ENCODE measurements around the gene MCM9. TPM values are rescaled to one million over a fixed set of nuclear protein-coding genes. Genes with fewer than 3 reads are reported as not detected.

The MCM9 gene
- total RNA-seq, 1 donor from 2014 or later, result 29.0 TPM

DNA sequence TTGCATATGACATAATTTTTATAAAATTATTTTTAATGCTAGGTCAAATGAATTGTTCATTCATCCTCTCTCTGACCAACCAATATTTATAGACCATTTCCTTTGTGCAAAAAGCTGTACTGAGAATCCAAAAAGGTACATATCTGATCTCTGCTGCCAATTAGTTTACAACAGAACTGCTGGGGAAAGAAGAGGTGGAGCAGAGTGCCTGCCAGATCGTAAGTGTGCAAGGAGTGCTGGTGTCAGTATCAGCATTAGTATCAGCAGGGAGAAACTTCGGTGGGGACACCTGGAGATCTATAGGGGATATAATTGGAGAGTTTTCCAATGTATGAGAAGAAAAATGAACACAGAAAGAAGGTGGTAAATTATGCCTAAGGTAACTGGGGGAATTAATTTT, 104.3 kb downstream of the MCM9 start:
- Histone ChIP-seq H3K27ac (no peak overlapping the region), H3F3A (ENCODE audit: low read depth) (no peaks in the 10 kb centered on the region), H3K4me1 (no peaks in the 10 kb centered on the region), H3K27me3 (no peaks in the 10 kb centered on the region), H3K9me3 (ENCODE audit: low read depth) (no peaks in the 10 kb centered on the region), H3K4me2 (no peak overlapping the region), H3K79me2 (ENCODE audit: low read depth) (no peaks in the 10 kb centered on the region), H3K36me3 (no peaks in the 10 kb centered on the region), H2AFZ (replicated peaks) (no peak overlapping the region), H4K20me1 (ENCODE audit: low read depth) (no peaks in the 10 kb centered on the region), H3K4me3 (no peak overlapping the region), H3K9ac (no peak overlapping the region)
- TF ChIP-seq, protein P1, sequence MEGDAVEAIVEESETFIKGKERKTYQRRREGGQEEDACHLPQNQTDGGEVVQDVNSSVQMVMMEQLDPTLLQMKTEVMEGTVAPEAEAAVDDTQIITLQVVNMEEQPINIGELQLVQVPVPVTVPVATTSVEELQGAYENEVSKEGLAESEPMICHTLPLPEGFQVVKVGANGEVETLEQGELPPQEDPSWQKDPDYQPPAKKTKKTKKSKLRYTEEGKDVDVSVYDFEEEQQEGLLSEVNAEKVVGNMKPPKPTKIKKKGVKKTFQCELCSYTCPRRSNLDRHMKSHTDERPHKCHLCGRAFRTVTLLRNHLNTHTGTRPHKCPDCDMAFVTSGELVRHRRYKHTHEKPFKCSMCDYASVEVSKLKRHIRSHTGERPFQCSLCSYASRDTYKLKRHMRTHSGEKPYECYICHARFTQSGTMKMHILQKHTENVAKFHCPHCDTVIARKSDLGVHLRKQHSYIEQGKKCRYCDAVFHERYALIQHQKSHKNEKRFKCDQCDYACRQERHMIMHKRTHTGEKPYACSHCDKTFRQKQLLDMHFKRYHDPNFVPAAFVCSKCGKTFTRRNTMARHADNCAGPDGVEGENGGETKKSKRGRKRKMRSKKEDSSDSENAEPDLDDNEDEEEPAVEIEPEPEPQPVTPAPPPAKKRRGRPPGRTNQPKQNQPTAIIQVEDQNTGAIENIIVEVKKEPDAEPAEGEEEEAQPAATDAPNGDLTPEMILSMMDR (IDR thresholded peaks at IDR 0.05), result no peak
- no peak for TF ChIP-seq EZH2 (IDR thresholded peaks at IDR 0.05)
- no peak for TF ChIP-seq EZH2phosphoT487 (IDR thresholded peaks at IDR 0.05)
- H3K27ac Mint-ChIP-seq, result no peak overlapping the region
- H3K36me3 Mint-ChIP-seq, result peaks cover 4% of the 10 kb centered on the region
- peaks cover 2% of the 10 kb centered on the region for H3K27me3 Mint-ChIP-seq (ENCODE audit: insufficient read depth, low read depth)
- H3K9me3 Mint-ChIP-seq, result peaks cover 4% of the 10 kb centered on the region
- no peak overlapping the region for H3K4me3 Mint-ChIP-seq
- H3K4me1 Mint-ChIP-seq, result no peaks in the 10 kb centered on the region
- DNase-seq (ENCODE audit: low spot score), result no peak

DNA sequence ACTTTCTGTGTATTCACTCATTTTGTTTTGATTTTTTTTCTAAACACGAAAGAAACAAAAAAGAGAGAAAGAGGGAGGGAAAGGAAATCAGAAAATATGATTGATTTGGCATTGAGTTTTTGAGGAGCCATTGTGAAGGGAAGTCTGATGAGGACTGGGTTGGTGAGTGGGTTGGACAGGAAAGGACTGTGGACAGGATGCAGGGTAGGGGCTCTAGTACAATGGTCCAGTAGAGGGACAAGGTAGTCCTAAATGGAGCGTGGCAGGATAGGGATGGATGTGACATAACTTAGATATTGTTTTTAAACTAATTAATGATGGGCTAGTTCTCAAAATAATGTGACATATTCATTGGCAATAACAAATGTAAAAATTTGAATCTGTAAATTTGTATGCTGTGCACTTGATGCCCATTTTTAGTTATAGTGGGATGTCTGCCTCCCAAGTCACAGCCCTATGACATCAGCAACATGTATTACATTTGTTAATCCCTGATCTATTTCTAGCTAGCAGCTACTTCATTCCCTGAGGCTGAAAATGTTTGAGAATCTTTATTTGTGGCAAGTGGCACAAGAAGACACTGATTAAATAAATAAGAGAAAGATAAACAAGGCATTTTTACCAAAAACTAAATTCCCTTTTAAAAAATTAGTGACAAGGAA, 105.0 kb downstream of the MCM9 start:
- no peaks in the 10 kb centered on the region for H3K4me1 ChIP-seq
- H4K20me1 ChIP-seq (ENCODE audit: low read depth), result no peaks in the 10 kb centered on the region
- no peaks in the 10 kb centered on the region for H3K79me2 ChIP-seq (ENCODE audit: low read depth)
- no peak overlapping the region for H3K27ac ChIP-seq
- no peaks in the 10 kb centered on the region for H3K27me3 ChIP-seq
- Mint-ChIP-seq H3K4me3 (no peak overlapping the region), H3K27ac (no peak overlapping the region), H3K27me3 (ENCODE audit: insufficient read depth, low read depth) (peaks cover 2% of the 10 kb centered on the region), H3K4me1 (no peaks in the 10 kb centered on the region), H3K36me3 (peaks cover 11% of the 10 kb centered on the region), H3K9me3 (no peaks in the 10 kb centered on the region)
- no peak overlapping the region for H3K4me3 ChIP-seq
- H3K9me3 ChIP-seq (ENCODE audit: low read depth), result no peaks in the 10 kb centered on the region
- H3K4me2 ChIP-seq, result no peak overlapping the region
- no peak overlapping the region for H2AFZ ChIP-seq (replicated peaks)
- no peaks in the 10 kb centered on the region for H3K36me3 ChIP-seq
- no peaks in the 10 kb centered on the region for H3F3A ChIP-seq (ENCODE audit: low read depth)
- no peak overlapping the region for H3K9ac ChIP-seq
- DNase-seq (ENCODE audit: low spot score), result no peak
- TF ChIP-seq, protein P1 (IDR thresholded peaks at IDR 0.05), result no peak
- no peak for TF ChIP-seq EZH2phosphoT487 (IDR thresholded peaks at IDR 0.05)
- no peak for TF ChIP-seq EZH2 (IDR thresholded peaks at IDR 0.05)

DNA sequence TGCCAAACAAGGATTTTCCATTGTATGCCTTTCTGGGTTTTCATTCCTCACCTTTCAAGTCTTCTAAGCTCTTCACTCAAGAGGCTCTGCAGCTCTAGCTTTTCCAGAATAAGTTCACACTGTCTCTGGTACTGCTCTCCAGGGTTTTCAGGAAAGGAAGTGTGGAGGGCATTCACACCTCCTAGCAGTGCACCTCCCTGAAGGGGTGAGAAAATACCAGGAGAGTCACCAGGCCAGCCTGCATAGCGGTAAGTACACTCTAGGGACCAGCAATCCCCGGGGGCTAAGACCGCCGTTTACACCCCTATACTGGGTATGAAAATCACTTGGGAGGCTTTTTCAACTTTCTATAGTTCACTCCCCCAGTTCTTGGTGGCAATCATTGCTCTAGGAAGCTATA, 108.9 kb downstream of the MCM9 start:
- Mint-ChIP-seq H3K27ac (no peak overlapping the region), H3K36me3 (peaks cover 26% of the 10 kb centered on the region)

More for the DNA sequence above, 108.9 kb downstream of the MCM9 start:
- H3K4me3 Mint-ChIP-seq, result no peak overlapping the region
- Histone ChIP-seq H3K27ac (no peak overlapping the region), H3K4me2 (no peak overlapping the region), H3F3A (ENCODE audit: low read depth) (no peaks in the 10 kb centered on the region), H3K4me1 (no peaks in the 10 kb centered on the region), H3K27me3 (no peaks in the 10 kb centered on the region), H4K20me1 (ENCODE audit: low read depth) (no peaks in the 10 kb centered on the region), H2AFZ (replicated peaks) (no peak overlapping the region), H3K36me3 (no peaks in the 10 kb centered on the region), H3K9me3 (ENCODE audit: low read depth) (no peaks in the 10 kb centered on the region), H3K4me3 (no peak overlapping the region), H3K79me2 (ENCODE audit: low read depth) (no peaks in the 10 kb centered on the region), H3K9ac (no peak overlapping the region)
- peaks cover 2% of the 10 kb centered on the region for H3K27me3 Mint-ChIP-seq (ENCODE audit: insufficient read depth, low read depth)
- peaks cover 5% of the 10 kb centered on the region for H3K9me3 Mint-ChIP-seq
- no peaks in the 10 kb centered on the region for H3K4me1 Mint-ChIP-seq
- DNase-seq (ENCODE audit: low spot score), result no peak
- TF ChIP-seq, protein P1 (IDR thresholded peaks at IDR 0.05), result no peak
- TF ChIP-seq EZH2phosphoT487 (IDR thresholded peaks at IDR 0.05) (no peak), EZH2 (IDR thresholded peaks at IDR 0.05) (no peak)
